Cardiac septum (tissue), 1 donor: ENCODE data around the gene SOS1. TPM values are rescaled to one million over a fixed set of nuclear protein-coding genes. Genes with fewer than 3 reads are reported as not detected.
"Not testable (repeated sequence)": the region's sequence is repeated elsewhere in the genome, so short reads cannot be mapped to it uniquely, and the experiment has no call there.

Experiments
- DNase-seq: peaks from one replicate; pipeline ENCODE4 v3.0.0-alpha.2; 2020; ENCODE audit warnings: low spot score
- intact Hi-C: fragments of 100-400 bp; cut with DNase I; formaldehyde crosslinking; loops from one replicate; pipeline ENCODE4 v1.14.0; 2022
- long read RNA-seq: library from polyadenylated mRNA; unstranded; transcript quantifications from one replicate; pipeline ENCODE4 v2.0.0, GENCODE V29; 2021
- total RNA-seq: library from RNA; stranded (reverse); fragmentation: NEBNext Ultra II Directional; extraction: Animal tissue kit (Norgen Biotek cat#: 25700); gene quantifications from one replicate; pipeline ENCODE4 v1.2.1, GENCODE V29; 2021
- donor health status: DM: no; HTN: no; CAD: no.

The SOS1 gene
- 27.3 TPM for total RNA-seq
- long read RNA-seq, full-length matches to known transcripts = 1 of 20 reads
- long read RNA-seq, partial matches to known transcripts = 10 of 20 reads
- long read RNA-seq, other reads (novel, unspliced or antisense) = 9 of 20 reads

DNA sequence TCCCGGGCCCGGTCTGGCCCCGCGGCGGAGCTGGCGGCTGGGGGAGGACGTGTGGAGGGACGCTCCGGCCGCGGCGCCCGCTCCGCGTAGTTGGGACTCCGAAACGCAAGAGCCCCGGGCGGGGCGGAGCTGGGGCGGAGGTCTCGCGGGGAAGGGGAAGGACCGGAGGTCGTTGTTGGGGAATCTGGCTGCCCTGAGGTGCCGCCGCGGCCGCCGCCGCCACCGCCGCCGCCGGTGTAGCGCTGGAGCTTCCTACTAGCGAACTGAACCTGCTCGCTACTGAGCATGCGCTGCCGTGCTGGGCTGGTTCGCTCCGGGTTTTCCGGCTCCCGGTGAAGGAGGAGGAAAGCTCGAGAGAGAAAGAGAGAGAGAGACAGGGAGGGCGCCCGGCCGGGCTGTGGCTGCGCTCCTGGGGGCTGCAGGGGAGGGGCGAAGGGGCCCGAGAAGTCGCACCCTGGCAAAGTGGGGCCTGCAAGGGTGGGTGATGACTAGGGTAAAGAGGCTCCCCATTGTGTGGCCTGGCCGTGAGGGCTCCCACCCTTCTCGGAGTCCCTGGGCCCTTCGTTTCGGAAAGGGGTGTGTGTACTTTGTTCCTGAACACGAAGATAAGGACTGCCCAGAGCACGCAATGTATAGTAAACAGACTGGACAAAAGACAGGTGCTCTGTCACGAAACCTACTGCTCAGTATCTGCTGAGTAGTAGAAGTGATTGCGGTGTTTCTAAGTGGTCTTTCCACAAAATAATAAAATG is at the start of gene SOS1:
Gene SOS1, minus strand, starts transcription at position 281 of the 752 bp plus-strand sequence. CDS start 629 bp downstream, outside the sequence.
- peak; percentile 98 for DNase-seq
- intact Hi-C loops = loop anchor here (5.0 kb wide), 1 partner anchor 59 kb away; no protein-coding TSS in a partner anchor

DNA sequence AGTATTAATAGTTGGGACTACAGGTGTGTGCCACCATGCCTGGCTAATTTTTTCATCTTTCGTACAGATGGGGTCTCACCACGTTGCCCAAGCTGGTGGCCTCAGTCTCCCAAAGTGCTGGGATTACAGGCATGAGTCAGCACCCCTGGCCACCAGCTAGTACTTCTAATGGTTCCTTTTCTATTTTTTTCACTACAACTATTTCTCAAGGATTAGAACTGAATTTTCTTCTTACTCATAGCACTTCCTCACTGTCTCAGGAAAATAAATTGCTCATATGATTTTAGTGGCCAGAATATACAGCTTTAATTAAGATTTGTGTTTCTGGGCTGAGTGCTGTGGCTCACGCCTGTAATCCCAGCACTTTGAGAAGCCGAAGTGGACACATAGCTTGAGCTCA is 43.2 kb upstream of the SOS1 start:
- intact Hi-C loops = no loop called here
- DNase-seq = no peak

DNA sequence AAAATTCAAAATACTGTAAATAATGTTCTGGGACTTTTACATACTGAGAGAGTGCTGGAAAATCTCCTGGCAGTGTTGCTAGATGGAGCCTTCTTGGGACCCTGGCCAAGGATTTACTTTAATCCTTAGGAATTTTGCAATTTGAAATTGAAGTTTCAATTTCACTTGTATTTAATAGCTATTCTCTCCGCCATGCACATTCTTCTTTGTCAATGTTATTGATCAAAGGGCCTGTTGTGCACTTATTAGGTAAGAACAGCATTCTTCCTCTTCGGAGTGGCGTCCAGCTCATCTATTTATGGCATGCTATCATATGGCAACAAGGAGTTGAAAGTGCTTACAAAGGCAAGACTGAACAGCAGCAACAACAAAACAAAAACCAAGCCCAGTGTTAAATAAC is 40.1 kb upstream of the SOS1 start:
- intact Hi-C loops = no loop called here
- DNase-seq = no peak

DNA sequence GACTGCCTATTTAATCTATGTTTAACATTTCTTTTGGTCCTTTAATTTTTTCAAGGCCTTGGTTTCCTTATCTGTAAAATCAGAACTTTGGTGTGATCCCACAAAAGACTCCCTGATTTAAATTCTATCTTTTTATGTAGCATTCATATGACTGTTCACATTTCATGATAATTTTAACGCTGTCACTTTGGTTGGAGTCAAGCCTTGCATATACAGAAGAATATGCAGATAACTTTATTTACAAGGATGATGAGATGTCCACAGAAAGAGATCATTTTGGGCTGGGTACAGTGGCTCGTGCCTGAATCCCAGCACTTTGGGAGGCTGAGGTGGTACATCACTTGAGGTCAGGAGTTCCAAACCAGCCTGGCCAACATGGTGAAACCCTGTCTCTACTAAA is 38.4 kb upstream of the SOS1 start:
- no peak for DNase-seq
- intact Hi-C loops = no loop called here

DNA sequence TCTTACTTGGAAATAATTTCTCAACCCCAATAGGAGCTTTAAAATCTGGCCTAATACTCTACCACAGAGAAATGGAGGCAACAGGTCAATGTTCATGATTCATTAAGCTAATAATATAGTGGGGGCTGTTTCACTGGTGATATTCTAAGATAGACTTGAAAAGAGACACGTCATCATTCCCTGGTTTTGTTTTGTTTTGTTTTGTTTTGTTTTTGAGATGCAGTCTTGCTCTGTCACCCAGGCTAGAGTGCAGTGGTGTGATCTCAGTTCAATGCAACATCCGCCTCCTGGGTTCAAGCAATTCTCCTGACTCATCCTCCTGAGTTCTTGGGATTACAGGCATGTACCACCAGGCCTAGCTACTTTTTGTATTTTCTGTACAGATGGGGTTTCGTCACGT is 37.5 kb upstream of the SOS1 start:
- DNase-seq = no peak
- intact Hi-C loops = no loop called here

DNA sequence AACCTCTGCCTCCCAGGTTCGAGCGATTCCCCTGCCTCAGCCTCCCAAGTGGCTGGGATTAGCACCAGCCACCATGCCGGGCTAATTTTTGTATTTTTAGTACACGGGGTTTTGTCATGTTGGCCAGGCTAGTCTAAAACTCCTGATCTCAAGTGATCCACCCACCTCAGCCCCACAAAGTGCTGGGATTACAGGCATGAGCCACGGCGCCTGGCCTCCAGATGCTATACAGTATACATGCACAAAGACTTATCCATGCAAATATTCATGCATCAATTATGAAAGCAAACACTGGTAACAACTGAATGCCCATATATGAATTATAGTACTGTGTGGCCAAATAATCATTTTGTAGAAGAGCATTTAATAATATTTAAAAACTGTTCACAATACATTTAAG is 36.0 kb upstream of the SOS1 start:
- no peak for DNase-seq
- intact Hi-C loops = no loop called here

DNA sequence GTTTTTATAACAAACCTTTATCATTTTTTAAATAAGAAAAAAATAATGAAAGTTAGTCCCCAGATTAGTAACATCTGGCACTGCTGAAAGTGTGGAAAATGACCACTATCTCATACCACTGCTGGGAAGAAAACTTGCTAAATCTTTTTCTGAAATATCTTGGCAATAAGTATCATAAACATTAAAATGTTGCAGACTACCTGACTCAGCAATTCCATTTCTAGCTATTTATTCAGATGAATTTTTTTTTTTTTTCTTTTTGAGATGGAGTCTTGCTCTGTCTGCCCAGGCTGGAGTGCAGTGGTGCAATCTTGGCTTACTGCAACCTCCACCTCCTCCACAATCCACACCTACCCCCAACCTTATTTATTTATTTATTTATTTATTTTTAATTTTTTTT is 35.3 kb upstream of the SOS1 start:
- intact Hi-C loops = no loop called here

DNA sequence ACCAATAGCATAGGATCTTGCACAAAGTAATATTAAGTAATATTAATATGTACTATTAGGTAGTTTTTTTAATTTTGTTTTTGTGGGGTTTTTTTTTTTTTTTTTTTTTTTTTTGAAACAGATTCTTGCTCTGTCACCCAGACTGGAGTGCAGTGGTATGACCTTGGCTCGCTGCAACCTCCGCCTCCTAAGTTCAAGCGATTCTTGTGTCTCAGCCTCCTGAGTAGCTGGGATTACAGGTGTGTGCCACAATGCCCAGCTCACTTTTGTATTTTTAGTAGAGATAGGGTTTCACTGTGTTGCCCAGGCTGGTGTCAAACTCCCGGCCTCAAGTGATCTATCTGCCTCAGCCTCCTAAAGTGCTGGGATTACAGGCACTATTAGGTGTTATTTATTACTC is 34.7 kb upstream of the SOS1 start:
- intact Hi-C loops, DNase-seq: not testable (repeated sequence)

More for the DNA sequence above, 35.3 kb upstream of the SOS1 start:
- no peak for DNase-seq

DNA sequence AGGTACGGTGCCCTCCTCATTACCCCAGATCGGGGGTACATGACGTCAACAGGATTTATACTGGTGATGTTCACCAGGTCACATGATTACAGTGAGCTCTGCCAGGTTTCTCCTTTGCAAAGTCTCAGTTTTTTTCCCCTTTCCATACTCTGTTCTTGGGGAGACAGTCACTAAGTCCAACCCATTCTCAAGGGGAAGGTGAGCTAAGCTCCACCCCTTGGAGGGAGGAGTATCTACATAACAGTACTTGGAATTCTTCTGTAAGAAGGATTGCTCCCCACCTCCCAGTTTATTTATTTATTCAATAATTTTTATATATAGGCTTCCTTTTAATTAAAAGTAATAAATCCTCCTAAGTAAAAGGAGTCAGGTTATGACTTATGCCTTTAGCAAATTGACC is 34.1 kb upstream of the SOS1 start:
- no peak for DNase-seq
- intact Hi-C loops = no loop called here

DNA sequence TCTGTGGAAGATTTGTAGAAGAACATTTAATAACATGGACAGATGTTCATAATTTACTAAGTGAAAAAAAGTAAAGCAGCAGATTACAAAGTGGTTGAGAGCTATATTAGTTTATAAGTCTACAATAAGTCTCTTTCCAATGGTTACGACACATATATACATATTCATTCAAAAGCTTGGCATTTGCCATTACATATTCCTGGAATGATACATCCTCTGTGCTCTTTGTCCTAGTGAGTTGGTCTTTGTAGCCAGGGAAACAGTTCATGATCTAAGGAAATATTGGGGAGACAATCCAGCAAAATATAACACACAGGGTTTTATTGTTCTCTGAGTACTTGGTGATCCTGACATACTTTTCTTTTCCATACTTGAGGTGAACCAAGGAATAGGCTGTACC is 32.5 kb upstream of the SOS1 start:
- intact Hi-C loops = no loop called here
- DNase-seq = no peak

DNA sequence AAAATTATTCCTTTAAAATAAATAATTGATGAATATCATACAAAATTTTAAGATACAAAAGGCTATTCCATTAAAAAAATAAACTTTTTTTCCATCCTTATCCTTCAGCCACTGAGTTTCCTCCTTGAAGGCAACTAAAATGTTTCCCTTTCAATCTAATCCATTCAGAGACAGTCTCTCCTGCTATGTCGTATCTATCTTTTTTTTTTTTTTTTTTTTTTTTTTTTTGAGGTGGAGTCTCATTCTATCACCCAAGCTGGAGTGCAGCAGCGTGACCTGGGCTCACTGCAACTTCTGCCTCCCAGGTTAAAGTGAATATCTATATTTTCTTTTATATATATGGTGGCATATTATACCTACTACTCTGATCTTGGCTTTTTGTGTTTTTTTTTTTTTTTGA is 31.7 kb upstream of the SOS1 start:
- intact Hi-C loops = no loop called here
- no peak for DNase-seq

DNA sequence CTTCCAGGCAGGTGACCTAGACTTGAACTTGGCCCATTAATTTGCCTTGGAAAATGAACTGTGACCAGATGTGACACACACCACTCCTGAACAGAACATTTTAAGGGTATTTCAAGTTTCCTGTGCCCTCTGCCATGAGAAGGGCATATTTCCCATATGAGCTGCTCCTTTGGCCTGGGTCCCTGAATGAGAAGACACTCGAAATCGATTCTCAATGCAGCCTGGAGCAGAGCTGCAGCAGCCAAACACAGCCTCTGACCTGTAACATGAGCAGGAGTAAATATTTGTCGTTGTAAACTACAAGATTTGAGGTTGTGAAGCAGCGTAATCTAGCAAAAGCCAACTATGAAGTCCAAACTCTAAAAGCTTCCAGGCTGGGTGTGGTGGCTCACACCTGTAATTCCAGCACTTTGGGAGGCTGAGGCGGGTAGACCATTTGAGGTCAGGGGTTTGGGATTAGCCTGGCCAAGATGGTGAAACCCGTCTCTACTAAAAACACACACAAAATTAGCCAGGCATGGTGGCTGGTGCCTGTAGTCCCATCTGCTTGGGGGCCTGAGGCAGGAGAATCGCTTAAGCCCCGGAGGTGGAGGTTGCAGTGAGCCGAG is 30.1 kb upstream of the SOS1 start:
- intact Hi-C loops = no loop called here
- no peak for DNase-seq

DNA sequence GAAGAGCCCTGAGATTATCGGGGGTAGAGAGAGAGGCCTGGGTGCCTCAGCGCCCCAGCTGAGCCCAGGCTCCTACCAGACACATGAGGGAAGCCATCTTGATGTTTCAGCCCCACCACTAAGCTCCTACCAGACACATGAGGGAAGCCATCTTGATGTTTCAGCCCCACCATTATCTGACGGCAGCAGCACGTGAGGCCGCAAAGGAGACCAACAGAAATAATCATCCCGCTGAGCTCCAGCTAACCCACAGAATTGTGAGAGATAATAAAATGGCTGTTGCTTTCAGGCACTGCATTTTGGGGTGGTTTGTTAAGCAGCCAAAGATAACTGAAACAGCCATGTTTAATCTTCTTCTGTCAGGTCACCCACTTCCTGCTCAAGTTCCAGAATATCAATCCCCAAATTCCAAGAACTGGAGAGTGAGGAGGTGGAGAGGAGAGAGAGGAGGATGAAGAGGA is 29.3 kb upstream of the SOS1 start:
- no peak for DNase-seq
- intact Hi-C loops = no loop called here

DNA sequence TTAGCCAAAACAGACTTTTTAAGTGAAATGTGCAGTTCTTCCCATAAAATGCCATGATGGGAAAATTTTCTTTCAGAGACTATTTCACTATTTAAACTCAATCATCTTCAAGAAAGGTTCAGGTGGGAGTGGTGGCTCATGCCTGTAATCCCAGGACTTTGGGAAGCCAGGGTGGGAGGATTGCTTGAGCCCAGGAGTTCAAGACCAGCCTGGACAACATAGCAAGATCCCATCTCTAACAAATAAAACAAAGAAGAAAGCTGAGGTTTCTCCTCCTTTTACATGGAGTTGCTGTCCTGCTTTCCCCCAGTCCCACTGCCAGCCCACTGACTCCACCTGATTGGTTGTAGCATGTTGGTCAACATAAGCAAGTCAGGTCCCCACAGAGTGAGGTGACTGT is 25.8 kb upstream of the SOS1 start:
- intact Hi-C loops = no loop called here
- DNase-seq = no peak

DNA sequence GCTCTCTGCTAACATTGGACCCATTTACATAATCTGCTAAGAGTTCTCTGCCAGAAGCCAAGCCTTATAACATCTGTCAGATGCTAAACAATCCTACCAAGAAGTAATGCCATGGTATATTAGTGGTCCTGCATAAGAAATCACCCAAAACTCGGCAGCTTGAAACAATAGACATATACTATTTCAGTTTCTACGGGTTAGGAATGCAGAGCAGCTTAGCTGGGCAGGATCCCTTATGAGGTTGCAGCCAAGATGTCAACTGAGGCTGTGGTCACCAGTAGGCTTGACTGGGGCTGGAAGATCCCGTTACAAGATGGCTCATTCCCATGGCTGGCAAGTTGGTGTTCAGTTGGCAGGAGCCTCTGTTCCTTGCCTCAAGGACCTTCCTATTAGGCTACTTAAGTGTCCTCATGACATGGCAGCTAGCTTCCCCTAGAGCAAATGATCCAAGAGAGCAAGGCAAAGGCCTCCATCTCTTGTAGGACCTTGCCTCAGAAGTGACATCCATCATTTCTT is 25.1 kb upstream of the SOS1 start:
- intact Hi-C loops = no loop called here
- no peak for DNase-seq

DNA sequence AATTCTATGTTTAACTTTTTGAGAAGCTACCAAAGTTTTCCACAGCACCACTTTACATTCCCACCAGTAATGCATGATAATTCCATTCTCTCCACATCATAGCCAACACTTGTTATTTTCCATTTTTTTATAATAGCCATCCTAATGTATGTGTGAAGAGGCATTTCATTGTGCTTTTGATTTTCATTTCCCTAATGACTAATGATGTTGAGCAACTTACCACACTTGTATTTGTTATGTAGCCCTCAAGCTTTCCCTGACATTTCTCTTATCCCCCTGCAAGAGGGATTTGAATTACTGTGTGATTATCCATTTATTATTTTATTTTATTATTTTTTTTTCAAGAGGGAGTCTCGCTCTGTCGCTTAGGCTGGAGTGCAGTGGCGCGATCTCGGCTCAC is 23.6 kb upstream of the SOS1 start:
- no peak for DNase-seq
- intact Hi-C loops = no loop called here

DNA sequence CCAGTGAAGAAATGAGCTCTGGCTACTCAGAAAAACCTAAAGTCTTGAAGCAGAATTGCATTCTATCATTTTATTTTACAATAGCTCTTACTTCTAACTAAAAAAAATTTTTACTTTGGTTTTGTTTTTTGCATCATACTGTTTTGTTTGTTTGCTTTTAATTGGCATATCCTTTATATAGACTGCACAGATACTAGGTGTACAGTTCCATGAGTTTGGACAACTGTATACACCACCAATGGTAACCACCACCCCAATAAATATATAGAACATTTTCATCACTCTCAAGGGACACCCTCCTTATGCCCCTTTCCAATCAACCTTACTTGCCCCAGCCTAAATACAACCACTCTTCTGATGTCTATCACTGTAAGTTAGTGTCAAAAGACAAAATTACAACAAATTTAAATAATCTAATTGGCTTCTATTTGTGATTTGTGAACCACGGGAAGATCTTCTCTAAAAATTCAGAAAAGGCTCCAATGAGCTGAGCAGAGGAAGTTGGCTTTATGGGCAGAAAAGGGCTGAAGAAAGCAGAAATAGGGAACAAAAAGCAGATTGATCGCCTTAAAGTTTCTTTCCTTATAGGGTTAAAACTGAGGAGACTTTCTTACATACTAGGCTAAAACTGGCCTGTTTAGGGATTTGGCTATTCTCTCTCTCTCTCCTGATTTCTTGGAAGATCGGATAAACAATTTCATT is 22.2 kb upstream of the SOS1 start:
- intact Hi-C loops = no loop called here
- DNase-seq = no peak

DNA sequence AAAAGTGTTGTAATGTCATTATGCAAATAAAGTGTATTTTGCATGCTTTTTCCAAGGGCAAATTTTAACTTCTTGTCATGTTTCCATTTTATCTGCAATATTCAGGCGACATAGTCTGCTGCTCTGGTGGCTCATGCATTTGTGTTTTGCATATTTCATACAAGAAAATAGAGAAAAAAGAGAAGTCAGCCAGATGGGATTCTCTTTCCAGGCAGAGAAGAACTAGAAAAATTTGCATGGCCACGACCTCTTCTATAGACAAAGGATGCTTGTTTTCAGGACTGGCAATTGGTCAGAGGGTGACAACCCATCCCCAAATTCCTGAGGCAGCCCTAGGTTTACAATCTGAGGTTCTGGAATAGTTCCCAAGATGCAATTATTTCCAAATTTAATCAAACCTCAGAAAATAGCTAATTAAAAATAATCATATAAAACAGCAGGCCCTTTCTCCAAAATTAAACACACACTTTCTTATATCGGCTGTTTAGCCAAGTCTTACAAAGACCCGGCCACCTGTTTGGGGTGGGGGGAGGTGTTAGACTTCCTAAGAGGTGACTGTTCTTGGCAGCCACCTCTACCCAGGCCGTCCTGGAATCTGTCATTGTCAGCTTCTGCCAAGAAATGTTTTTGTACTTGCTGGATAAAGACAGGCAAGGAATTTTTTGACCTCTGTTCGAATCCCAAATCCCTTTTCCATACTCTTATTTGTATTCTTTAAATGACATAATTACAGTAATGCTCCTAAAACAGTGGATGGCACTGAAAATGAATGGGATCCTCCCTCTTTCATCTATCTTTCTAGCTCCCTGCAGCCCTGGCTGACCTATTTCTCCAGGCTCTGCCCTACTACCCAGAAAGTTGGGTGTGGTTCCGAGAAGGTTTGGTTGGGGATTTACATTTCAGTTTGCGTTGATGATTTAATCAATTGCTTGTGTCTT is 20.8 kb upstream of the SOS1 start:
- no peak for DNase-seq
- intact Hi-C loops = no loop called here

DNA sequence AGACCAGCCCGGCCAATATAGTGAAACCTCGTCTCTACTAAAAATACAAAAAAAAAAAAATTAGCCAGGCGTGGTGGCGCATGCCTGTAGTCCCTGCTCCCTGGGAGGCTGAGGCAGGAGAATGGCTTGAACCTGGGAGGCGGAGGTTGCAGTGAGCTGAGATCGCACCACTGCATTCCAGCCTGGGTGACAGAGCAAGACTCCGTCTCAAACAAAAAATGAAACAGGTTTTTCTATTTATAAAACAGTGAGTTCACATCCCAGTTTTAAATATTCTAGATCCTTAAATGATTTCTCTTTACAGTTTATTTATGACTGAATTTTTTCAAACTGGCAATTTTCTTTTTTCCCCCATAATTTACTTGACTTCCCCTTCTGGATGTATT is 20.1 kb upstream of the SOS1 start:
- intact Hi-C loops, DNase-seq: not testable (repeated sequence)
